Right lobe of liver (tissue), 6 donors: ENCODE measurements around the gene BIRC2. TPM values are rescaled to one million over a fixed set of nuclear protein-coding genes. Genes with fewer than 3 reads are reported as not detected.
A peak's percentile ranks its signal among the peaks of the same experiment; 100 is the strongest.
"Not testable (repeated sequence)": the region's sequence is repeated elsewhere in the genome, so short reads cannot be mapped to it uniquely, and the experiment has no call there.

Experiments used
- ATAC-seq, 4 donors: fragments of 200-7000 bp; cut with Tn5 transposase; one replicate each; pipeline ENCODE4 v1.9.1; 2020; ENCODE audit warnings: mild to moderate bottlenecking in 4 of 4, moderate library complexity in 4 of 4
- DNase-seq, 3 donors: peaks; one replicate each; pipeline ENCODE4 v3.0.0-alpha.2; 2020
- H3K27ac ChIP-seq, 3 donors: fragments of 200-600 bp; one replicate each; pipeline ENCODE4 v1.8.0; 2022
- H3K27me3 ChIP-seq, 2 donors: fragments of 200-600 bp; one replicate each; pipeline ENCODE4 v1.8.0; 2022
- H3K36me3 ChIP-seq, 4 donors: fragments of 200-600 bp; sonication (generic) in 1 of 4; one replicate each; pipeline versions ENCODE4 v1.5.1 to v1.8.0; 2017 to 2022; ENCODE audit warnings: control low read depth in 1 of 4
- H3K4me1 ChIP-seq, 4 donors: fragments of 200-600 bp; sonication (generic) in 1 of 4; one replicate each; pipeline versions ENCODE4 v1.5.1 to v1.8.0; 2017 to 2022; ENCODE audit warnings: control low read depth in 1 of 4
- H3K4me3 ChIP-seq, 3 donors: fragments of 200-600 bp; one replicate each; pipeline ENCODE4 v1.8.0; 2022
- H3K9me3 ChIP-seq, 4 donors: fragments of 200-600 bp; sonication (generic) in 1 of 4; one replicate each; pipeline versions ENCODE4 v1.5.1 to v1.8.0; 2017 to 2022; ENCODE audit warnings: control low read depth in 1 of 4
- CTCF ChIP-seq, 4 donors: fragments of 200-600 bp in 3 of 4; fragments of 450-650 bp in 1 of 4; IDR thresholded peaks; one replicate each; pipeline versions ENCODE4 v1.5.1 to v1.8.0; 2016 to 2022; ENCODE audit warnings: antibody characterized with exemption in 4 of 4, mild to moderate bottlenecking in 2 of 4
- POLR2A ChIP-seq: fragments of 450-650 bp; IDR thresholded peaks from one replicate; pipeline ENCODE4 v1.6.1; 2017; ENCODE audit warnings: antibody characterized with exemption, mild to moderate bottlenecking
- WGBS: methylation state at CpG from one replicate; pipeline ENCODE4 v1.1.6; 2018; ENCODE audit warnings: low coverage, low lambda C conversion rate; ENCODE audit not compliant: insufficient coverage; ENCODE audit errors: missing lambda C conversion rate; 5-methylcytosine and 5-hydroxymethylcytosine counted together
- intact Hi-C, 2 donors: fragments of 100-400 bp; cut with DNase I; formaldehyde crosslinking; loops; one replicate each; pipeline versions ENCODE4 v1.11.2 to v1.14.1; 2022
- long read RNA-seq: library from polyadenylated mRNA; unstranded; transcript quantifications from one replicate; pipeline ENCODE4 v2.0.0, GENCODE V29; 2019
- total RNA-seq, 6 experiments: library from RNA; depleted of rRNA in 2 of 6; stranded (reverse); fragments of >200 nt in 2 of 6; fragmentation: NEBNext Ultra II Directional in 3 of 6; extraction: Animal tissue kit (Norgen Biotek cat#: 25700) in 3 of 6; gene quantifications; one replicate each; pipeline versions ENCODE4 v1.1.0 to v1.2.4, GENCODE V29; 2016 to 2023
- donor health status: DM: no; HTN: yes; CAD: no.
- donor health status: DM: no; HTN: no; CAD: no.
- donor health status: DM: no; HTN: no; CAD: no.
- donor health status: DM: no; HTN: yes; CAD: no.
- donor health status: DM: no; HTN: yes; CAD: no.

BIRC2 gene
- 10 to 100 TPM; 20.2 to 26.6 (median 25.3) TPM for total RNA-seq
- long read RNA-seq, partial matches to known transcripts = 3 of 8 reads
- long read RNA-seq, other reads (novel, unspliced or antisense) = 2 of 8 reads

GRCh38 chr11:102346748-102347461 is at the start of gene BIRC2:
Gene BIRC2, plus strand, starts transcription at chr11:102347214. Its CDS starts 2,641 bp downstream, at chr11:102349855.
- H3K9me3 ChIP-seq = no peaks in the 10 kb centered on the region
- peaks cover 0 to 21% (median 0%) of the 10 kb centered on the region in 4 donors for H3K4me1 ChIP-seq
- intact Hi-C loops = no loop called here
- peaks cover 0 to 10% (median 3%) of the 10 kb centered on the region in 4 donors for H3K36me3 ChIP-seq
- DNase-seq (peak; percentile 97), ATAC-seq (peak; percentile 91 to 98 (median 96))
- peak; percentile 91 for TF ChIP-seq POLR2A
- peak; percentile 68 to 81 (median 78) for TF ChIP-seq CTCF (IDR thresholded peaks at IDR 0.05)
- H3K27me3 ChIP-seq = no peaks in the 10 kb centered on the region
- WGBS = 3% methylated on average over 14 of the region's 77 CpGs
- peak within 1 kb of the TSS; percentile 99 to 100 (median 99) for H3K27ac ChIP-seq
- peak within 1 kb of the TSS; percentile 72 to 81 (median 77) for H3K4me3 ChIP-seq

- intact Hi-C loops, H3K36me3 ChIP-seq, H3K9me3 ChIP-seq, H3K4me1 ChIP-seq, H3K27me3 ChIP-seq, DNase-seq, ATAC-seq, H3K27ac ChIP-seq, H3K4me3 ChIP-seq: not testable (repeated sequence)
- WGBS = 71% methylated on average over 2 of the region's 2 CpGs
Measured at GRCh38 chr11:102300837-102301236, 46.2 kb upstream of the BIRC2 start.

DNA sequence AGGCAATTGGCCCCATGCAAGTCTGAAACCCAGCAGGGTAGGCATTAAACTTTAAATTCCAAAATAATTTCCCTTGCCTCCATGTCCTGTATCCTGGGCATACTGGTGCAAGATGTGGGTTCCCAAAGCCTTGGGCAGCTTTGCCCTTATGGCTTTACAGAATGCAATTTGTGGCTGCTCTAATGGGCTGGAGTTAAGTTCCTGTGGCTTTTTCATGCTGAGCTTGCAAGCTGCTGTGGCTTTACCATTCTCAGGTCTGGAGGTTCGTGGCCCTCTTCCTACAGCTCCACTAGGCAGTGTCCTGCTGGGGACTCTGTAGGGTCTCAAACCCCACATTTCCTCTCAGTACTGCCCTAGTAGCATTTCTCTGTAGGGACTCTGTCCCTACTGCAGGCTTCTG is 44.8 kb upstream of the BIRC2 start:
- TF ChIP-seq POLR2A (no peak), CTCF (IDR thresholded peaks at IDR 0.05) (no peak)
- H3K4me3 ChIP-seq = no peak overlapping the region

DNA sequence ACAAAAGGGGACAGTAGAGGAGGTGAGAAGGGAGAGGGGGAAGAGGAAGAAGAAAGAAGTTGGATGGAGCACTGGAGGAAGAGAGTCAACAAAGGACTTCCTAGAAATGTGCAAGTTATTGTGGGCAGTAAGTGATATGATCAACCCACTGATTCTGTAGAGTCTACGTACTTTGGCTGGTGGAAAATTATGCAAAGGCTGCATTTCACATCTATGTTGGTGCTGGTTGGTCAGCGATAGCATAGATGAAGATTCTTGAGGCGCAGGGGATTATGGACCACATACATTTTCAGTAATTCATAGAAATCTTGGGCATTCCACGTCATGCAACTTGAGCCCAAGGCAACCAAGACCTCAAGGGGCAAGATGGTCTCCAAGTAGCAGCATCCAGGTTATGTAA is 42.3 kb upstream of the BIRC2 start:
- Histone ChIP-seq H3K27me3 (no peaks in the 10 kb centered on the region), H3K4me3 (no peak overlapping the region), H3K27ac (no peak overlapping the region), H3K4me1 (no peaks in the 10 kb centered on the region), H3K36me3 (no peaks in the 10 kb centered on the region), H3K9me3 (no peaks in the 10 kb centered on the region)
- intact Hi-C loops = no loop called here
- no peak for TF ChIP-seq CTCF (IDR thresholded peaks at IDR 0.05)
- no peak for TF ChIP-seq POLR2A
- no peak for ATAC-seq
- WGBS = 86% methylated on average over 4 of the region's 4 CpGs
- DNase-seq = no peak

More for the DNA sequence above, 44.8 kb upstream of the BIRC2 start:
- ATAC-seq (no peak), DNase-seq (no peak)
- Histone ChIP-seq H3K27me3 (no peaks in the 10 kb centered on the region), H3K4me1 (no peaks in the 10 kb centered on the region), H3K27ac (no peak overlapping the region), H3K36me3 (no peaks in the 10 kb centered on the region), H3K9me3 (no peaks in the 10 kb centered on the region)
- intact Hi-C loops = no loop called here
- WGBS = 86% methylated on average over 1 of the region's 1 CpG

DNA sequence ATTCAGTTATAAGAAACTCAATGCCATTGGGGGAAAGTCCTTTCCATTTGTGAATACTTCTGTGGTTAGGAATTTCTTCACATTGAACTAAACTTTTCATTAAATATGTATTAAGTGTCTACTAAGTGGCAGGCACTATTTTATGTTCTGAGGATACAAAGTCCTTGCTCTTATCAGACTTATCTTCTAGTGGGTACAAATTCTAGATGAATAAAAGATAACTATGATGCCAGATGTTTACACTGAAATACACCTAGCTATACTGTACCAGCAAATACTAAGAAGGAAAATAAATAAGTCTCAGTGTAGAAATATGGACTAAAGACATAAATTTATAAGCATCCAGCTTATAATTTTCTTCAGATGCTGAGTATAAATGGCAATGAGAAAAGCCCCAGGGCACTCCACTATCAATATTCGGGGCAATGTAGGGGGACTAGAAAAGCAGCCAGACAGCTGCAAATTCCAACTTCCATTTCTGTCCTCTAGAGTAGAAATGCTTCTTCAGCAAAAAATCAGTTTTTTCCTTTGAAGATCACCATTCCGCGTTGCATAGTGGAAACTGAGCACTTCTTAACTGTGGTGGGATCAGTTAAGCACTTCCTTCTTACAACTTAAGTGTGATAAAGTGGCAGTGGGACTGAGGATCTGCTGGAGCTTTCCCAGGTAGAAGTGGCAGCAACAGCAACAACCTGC is 41.5 kb upstream of the BIRC2 start:
- H3K4me1 ChIP-seq = no peaks in the 10 kb centered on the region
- H3K27ac ChIP-seq = no peak overlapping the region
- ATAC-seq (no peak), DNase-seq (no peak)
- H3K27me3 ChIP-seq = no peaks in the 10 kb centered on the region
- TF ChIP-seq CTCF (IDR thresholded peaks at IDR 0.05) (no peak), POLR2A (no peak)
- H3K9me3 ChIP-seq = no peaks in the 10 kb centered on the region
- no peaks in the 10 kb centered on the region for H3K36me3 ChIP-seq
- no peak overlapping the region for H3K4me3 ChIP-seq
- intact Hi-C loops = no loop called here
- WGBS = 56% methylated on average over 3 of the region's 3 CpGs
